GM21360 (cell line): ENCODE measurements around the gene LIX1.

Experiments
- ATAC-seq: cut with Tn5 transposase; IDR thresholded peaks from one replicate; pipeline ENCODE4 v1.9.1; 2021; ENCODE audit warnings: mild to moderate bottlenecking, moderate library complexity; ENCODE audit not compliant: unreplicated experiment

The LIX1 gene

DNA sequence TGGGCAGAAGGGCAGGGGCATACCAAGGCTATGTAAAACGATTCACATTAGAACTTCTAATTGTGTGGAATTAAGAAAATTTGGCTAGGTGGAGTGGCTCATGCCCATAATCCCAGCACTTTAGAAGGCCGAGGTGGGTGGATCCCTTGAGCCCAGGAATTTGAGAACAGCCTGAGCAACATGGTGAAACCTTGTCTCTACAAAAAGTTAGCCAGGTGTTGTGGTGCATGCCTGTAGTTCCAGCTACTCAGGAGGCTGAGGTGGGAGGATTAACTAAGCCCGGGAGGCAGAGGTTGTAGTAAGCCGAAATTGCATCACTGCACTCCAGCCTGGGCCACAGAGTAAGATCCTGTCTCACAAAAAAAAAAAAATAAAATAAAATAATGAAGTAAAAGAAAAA is 65.2 kb downstream of the LIX1 start:
- no peak for ATAC-seq

DNA sequence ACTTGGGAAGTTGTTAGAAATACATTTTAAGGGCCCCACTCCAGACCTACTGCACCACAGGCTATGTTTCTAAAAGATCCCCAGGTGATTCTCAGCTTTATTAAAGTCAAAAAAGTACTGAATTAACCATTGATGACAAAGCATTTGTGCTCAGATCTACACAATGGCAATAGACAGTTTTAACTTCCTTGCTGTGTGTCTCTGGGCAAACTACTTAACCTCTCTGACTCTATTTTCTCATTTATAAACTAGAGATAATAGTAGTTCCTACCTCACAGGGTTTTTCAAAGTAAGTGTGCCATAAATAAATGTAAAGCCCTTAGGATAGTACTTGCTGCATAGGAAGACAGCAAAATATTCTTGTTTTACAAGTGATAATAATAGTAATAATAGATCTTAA is 66.3 kb downstream of the LIX1 start:
- ATAC-seq, result no peak

DNA sequence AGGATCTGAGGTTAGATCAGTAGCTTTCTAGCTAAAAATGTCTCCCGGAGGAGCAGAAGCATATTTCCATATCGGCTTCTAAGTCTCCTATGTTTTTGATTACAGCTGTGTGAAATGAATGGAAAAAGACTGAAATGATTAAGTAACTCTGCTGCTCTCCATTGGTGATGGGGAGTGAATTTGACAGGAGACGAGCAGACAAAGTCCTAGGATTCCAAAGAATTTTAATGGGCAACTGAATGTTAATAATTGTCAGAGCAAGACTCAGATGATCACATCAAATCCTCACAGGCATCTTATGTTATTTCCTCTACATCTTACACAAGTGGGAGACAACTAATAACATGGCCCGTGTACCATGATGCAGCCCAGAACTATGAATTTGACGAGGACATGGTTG is 66.8 kb downstream of the LIX1 start:
- no peak for ATAC-seq

DNA sequence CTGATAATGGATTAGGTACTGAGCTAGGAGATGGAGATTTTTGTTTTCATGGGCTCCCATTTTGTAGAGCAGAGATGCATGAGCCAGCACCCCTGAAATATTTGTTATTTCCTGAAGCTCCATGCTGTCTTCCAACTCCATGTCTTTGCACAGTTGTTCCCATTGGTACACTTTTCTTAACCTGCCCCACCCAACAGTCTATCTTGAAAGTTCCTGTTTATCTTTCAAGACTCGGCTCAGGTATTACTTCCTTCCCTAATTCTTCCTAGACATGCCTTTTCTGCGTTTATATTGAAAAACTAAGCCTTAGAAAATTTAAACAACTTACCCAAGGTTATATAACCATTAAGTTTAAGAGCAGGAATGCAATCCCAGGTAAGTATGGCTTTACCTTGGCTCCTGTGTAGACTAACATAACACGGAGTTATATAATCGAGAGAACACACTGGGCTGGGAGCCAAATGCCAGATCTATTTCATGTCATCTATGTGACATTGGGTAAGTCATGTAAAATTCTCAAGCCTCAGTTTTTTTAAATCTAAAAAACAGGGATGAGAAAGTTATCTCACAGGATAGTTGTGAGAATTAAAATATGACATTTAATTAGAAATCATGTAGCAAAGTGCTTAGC is 67.4 kb downstream of the LIX1 start:
- no peak for ATAC-seq

DNA sequence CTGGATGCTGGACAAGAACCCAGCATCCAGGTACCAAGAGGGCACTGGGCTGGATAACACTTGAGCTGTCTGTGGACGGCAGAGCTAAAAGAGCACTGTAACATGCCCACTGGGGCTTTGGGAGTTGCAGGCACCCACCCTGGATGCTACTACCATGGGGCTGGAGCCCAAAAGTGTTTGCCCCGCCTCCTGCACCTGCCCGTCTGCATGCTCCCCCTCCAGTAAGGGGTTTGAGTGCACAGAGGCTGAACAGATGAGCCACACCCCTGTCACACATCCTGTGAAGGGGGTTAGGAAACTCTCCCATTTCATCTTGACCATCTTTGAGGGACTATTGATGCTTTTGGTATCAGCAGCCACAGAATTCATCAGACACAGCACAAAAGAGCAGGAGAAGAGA is 69.0 kb downstream of the LIX1 start:
- ATAC-seq, result no peak

DNA sequence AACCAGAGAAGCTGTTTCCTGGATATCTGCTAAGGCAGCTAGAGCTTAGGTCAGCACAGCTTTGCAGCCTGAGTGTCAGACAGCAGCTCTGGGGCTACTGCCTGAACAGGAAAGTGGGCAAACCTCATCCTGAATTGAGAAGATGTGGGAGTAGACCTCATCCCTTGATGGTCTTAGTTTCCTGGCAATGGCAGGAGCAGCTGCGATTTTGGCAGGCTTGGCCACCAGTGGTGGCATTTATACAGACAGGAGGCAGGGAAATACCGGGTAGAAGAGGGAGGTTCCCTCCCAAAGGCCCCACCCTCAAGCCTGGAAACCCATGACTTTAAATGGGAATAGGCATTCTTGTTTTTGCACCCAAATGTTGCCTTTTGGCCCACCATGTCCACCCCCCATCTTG is 69.7 kb downstream of the LIX1 start:
- no peak for ATAC-seq

DNA sequence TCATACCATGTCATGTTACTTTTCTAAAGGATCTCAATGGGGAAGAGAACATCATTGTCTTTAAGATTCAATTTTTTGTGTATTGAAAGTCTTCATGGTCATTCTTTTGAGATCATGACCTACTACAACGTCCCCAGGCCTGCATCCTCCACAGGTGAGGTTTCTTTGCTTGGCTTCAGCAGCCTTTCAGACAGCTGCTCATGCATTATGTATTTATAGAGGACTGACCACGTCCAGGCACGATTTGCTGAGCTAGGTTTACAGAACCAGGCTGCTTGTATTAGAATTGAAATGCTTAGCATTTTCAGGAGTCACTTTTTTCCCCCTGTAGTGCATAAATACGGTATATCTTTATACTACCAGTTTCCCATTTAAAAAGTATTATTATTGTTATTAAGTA is 70.4 kb downstream of the LIX1 start:
- no peak for ATAC-seq

DNA sequence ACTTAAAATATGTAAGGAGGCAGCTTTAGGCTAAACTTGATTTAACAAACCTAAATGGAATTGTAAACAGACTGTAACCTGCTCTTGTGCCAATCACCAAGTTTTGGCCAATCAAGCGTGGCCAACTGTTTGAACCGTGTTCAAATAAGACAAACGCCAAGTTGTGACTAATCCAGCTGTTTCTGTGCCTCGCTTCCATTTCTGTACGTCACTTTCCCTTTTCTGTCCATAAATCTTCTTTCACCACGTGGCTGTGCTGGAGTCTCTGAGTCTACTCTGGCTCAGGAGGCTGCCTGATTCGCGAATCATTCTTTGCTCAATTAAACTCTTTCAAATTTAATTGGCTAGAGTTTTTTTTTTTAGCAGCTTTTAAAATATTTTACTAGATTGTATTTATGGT is 71.3 kb downstream of the LIX1 start:
- ATAC-seq, result no peak

DNA sequence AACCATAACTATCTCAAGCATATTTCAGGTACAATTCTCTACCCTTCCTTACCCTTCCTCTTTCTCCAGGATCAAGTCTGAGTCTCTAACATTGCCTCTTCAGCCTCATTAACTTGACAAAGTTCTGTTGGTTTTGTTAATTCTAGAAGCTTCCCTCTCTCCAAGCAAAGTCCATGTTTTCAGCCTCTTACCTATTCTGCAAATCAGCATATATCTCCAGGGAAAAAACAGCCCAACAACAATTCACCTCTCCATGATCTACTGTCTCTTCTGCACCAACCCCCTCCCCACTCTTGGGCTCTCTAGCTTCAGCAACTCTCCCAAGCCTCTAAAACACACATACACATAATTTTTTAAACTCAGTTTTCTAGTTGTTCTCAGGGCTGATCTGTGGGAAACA is 72.2 kb downstream of the LIX1 start:
- ATAC-seq, result no peak

DNA sequence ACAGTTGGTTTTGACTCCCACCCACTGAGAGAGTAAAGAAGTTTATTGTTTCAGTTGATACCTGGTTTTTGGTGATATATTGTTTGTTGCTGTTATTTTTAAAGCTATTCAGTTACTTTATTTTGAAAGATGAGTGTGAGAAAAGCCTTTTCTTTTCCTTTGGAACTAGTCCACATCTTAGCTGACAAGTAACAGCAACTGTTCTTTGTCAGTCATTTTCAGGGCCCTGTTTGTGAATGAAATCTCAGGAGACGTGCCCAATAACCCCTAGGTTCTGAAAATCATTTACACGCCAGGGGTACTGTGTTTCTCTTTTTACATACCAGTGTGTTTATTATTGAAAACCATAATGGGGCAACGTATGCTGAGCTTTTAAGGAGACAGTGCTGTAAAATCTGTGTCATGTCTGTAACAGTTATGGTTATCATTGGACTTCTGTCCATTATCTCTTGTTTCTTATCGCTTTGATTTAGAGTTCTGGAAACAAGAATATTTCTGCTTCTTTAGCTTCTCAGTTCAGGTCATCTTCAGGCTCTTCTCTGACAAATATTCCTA is 75.0 kb downstream of the LIX1 start:
- no peak for ATAC-seq

DNA sequence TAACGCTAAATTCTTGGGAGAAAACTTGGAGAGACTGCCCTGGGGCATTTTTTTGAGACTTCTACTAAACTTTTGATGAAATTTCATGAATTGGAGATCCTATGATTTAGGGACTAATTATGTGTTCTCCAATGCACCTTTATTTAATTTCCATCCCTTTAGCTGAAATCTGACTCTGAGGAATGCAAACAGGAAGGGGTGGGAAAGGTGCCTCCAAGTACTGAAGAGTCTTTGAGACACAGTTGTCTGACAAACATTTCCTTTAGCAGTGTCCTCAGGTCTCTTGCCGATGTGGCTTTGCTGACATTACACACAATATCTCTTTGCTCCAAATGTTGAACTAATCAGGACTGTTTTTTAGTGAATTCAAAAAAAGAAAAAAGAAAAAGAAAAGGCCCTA is 76.9 kb downstream of the LIX1 start:
- ATAC-seq, result no peak

DNA sequence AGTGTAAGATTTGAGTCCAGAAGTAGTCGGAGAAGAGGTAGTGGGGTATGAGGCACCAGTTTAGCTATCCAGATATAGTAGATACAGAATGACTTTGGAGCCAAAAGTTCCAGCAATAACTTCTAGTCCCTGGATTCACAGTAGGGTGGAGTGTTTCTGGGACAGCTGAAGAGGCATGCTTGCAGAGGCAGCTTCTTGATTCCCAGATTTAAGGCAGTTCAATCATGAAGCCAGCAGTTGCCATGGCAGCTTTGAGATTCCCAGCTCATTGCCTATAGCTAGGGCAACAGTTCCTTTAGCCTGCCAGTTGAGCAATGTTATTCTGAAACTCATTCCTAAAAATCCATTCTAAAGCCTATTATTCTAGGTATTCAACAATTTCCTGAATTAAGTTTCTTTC is 79.2 kb downstream of the LIX1 start:
- ATAC-seq, result no peak

DNA sequence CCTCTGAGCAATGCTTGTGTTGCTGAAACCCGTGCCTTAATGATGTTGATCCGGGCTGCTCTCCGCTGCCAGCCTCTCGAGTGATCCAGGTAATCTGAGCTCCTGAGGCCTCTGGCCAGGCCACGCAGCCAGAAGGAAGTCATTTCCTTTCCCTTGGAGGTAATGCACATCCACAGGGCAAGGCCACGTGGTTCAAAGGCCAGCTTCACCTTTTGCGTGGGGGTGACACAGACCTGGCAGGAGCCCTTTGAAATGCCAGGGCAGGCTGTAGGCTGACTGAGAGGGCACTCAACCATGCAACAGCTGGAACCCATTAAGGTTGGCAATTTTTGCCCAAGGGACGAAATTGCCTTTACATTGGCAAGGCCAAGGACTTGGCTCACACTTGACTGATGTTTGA is 80.4 kb downstream of the LIX1 start:
- ATAC-seq, result no peak

DNA sequence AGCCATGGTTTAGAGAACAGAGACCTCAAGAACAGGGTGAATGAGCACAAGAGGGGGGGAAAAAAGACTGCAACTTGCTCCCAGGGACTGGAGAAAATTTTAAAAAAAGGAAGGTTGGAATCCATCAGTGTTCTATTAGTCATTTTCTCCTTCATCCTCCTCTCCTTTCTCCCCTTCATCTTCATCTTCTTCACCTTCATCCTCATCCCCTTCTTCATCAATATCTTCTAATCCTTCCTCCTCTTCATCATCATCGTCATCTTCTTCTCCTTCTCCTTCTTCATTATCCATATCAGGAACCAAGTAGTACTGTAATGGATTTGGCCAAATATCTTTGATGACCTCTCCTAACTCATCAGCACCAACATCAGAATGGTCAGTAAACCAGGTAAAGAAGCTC is 86.1 kb downstream of the LIX1 start:
- ATAC-seq, result no peak

DNA sequence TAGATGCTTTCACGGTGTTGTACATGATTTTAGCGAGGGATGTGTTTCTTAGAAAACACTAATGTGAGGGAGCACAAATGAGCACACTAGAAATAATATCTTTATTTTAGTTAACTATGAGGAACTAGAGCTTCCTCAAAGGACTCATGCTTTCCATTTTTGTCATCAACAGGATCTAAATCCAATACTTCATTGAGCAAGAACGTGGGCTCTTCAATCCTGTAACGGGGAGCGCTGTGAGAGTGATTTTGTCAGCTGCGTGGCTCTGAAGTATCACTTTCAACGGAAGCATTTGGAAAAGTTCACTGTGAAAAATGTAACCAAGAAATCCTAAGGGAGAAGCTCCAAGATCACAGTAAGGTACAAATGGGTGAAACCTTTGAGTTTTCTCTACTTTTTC is 93.2 kb downstream of the LIX1 start:
- ATAC-seq, result no peak

DNA sequence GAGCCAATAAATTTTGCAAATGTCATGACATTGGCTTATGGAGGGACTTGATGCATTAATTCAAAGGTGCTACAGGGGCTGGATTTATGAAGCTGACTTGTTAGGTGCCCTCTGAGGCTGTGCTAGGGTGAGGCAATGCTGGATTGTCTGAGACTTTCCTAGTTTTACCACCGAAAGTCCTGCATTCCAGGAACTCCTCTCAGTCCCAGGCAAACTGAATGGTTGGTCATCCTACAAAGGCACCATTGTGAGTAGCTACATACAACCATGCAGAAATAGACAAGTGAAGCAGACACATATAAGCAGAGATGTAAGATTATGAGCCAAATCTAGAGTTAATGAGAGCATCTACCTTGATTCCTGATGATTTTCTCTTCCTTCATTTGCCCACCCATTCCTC is 95.3 kb downstream of the LIX1 start:
- no peak for ATAC-seq

DNA sequence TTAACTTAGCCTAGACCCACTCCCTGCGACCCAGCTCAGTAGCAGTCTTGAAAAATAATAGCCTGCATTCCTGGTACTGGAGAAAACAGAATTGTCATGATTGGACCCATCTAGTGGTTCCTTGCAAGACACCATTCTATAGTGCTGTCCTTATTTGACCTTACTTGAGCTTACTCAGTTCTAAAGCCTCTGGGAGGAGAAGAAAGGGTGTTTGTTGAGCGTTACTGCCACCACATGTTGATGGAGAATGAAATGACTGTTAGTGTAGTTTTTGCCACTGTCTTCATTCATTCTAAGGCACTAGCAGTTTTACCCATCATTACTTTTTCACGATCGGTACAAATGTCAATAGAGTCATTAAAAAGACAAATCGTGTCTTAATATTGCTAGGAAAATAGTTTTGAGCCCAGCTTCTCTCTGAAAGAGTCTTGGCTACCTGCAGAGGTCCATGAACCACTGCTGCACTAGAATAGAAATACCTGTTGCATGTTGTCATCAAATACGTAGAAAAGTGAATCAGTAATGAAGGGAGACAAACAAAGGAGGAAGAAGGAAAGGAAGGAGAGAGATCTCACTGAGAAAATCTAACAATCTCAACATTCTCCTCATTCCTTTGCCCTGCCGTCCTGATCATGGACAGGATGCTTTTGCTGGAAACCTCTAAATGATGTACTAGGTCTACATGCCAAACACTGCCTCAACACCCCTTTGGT is 96.0 kb downstream of the LIX1 start:
- no peak for ATAC-seq

DNA sequence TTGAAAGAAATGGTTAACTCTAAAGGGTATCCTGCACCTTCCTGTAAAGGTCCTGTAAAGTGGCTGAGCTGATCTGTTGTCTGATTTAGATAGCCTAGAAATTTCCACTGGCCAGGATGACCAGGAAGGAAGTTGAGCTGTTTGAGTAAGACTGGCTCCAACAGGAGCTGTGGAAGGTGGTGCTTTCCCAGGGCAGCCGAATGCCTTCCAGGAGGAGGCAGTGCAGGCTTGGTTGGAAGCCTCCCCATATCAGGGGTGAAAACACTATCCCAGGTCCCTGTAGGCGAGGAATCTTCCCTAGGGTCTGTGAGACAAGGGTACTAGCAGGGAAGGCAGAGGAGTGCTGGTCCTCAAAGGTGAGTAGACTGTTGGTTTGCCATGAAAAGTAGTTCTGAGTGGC is 98.4 kb downstream of the LIX1 start:
- no peak for ATAC-seq

DNA sequence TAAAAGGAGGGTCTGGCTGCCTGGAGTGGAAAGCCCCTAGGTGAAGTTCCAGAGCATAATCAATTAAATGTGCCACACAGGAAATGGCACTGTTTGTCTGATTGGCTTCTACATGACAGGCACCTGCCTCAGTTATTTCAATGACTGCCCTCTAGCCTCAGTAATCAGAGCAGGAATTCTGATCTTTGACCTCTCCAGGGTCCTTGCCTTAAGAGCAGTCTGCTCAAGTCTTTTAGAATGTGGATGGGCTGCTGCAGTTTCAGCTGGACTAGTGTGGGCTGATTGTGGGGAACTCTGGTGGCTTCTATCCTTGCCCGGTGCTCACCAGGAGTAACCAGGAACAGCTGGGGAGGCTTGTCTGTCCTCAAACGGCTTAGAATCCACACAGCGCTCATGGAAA is 98.9 kb downstream of the LIX1 start:
- ATAC-seq, result no peak

DNA sequence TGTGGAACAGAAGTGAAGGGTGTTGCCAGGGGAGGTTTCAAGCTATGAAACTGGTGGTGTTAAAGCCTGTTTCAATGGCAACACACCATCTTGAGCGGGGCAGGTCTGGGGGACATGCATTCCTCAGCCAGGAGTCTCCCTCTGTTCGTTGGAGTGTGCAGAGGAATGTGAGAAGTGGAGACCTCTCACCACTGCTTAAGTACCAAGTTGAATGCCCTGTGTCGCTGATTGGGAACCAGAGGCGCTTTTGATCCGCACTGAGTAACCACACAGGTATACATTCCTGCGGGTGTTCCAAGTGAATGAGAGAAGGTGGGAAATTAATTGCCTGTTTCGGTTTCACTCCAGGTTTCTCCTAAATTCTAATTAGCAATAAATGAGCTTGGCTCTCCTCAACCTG is 99.4 kb downstream of the LIX1 start:
- ATAC-seq, result no peak
